ENCODE measurements around the gene DSCAM. TPM values are rescaled to one million over a fixed set of nuclear protein-coding genes. Genes with fewer than 3 reads are reported as not detected.

DSCAM gene
- total RNA-seq, 1 donor: not detected

GRCh38 chr21:40803101-40803500, 43.9 kb downstream of the DSCAM start:
- Histone ChIP-seq H3K9me3 (ENCODE audit: low read depth, low read length) (peaks cover 8% of the 10 kb centered on the region), H3K4me1 (ENCODE audit: insufficient read depth, low read length) (no peaks in the 10 kb centered on the region), H3K4me2 (ENCODE audit: insufficient read depth, low read length) (no peak overlapping the region), H3K36me3 (ENCODE audit: insufficient read depth, low read length) (no peaks in the 10 kb centered on the region), H3K27ac (ENCODE audit: low read depth, low read length) (no peak overlapping the region), H3K4me3 (ENCODE audit: insufficient read depth, low read length) (no peak overlapping the region), H3K79me2 (ENCODE audit: insufficient read depth, low read length) (no peaks in the 10 kb centered on the region), H2AFZ (ENCODE audit: low read length) (no peak overlapping the region), H3K27me3 (ENCODE audit: insufficient read depth, low read length) (no peaks in the 10 kb centered on the region), H4K20me1 (ENCODE audit: insufficient read depth, low read length) (no peaks in the 10 kb centered on the region)
- no peak for DNase-seq (ENCODE audit: insufficient read length, low spot score, missing footprints)
- no peak for TF ChIP-seq CTCF (IDR thresholded peaks at IDR 0.05; ENCODE audit: extremely low read depth, low read depth, low read length)

- no peak for TF ChIP-seq CTCF (IDR thresholded peaks at IDR 0.05; ENCODE audit: extremely low read depth, low read depth, low read length)
- no peaks in the 10 kb centered on the region for H3K36me3 ChIP-seq (ENCODE audit: insufficient read depth, low read length)
- no peak for DNase-seq (ENCODE audit: insufficient read length, low spot score, missing footprints)
- H3K27ac ChIP-seq (ENCODE audit: low read depth, low read length): no peak overlapping the region
- H3K4me3 ChIP-seq (ENCODE audit: insufficient read depth, low read length): no peak overlapping the region
- H3K27me3 ChIP-seq (ENCODE audit: insufficient read depth, low read length): no peaks in the 10 kb centered on the region
- H2AFZ ChIP-seq (ENCODE audit: low read length): no peak overlapping the region
- no peak overlapping the region for H3K4me2 ChIP-seq (ENCODE audit: insufficient read depth, low read length)
- H3K9me3 ChIP-seq (ENCODE audit: low read depth, low read length): peaks cover 8% of the 10 kb centered on the region
- H3K79me2 ChIP-seq (ENCODE audit: insufficient read depth, low read length): no peaks in the 10 kb centered on the region
- no peaks in the 10 kb centered on the region for H3K4me1 ChIP-seq (ENCODE audit: insufficient read depth, low read length)
- no peaks in the 10 kb centered on the region for H4K20me1 ChIP-seq (ENCODE audit: insufficient read depth, low read length)
These were observed 46.8 kb downstream of the DSCAM start for GRCh38 chr21:40800126-40800525.

GRCh38 chr21:40797891-40798290, 49.1 kb downstream of the DSCAM start:
- H3K79me2 ChIP-seq (ENCODE audit: insufficient read depth, low read length): no peaks in the 10 kb centered on the region
- no peaks in the 10 kb centered on the region for H3K4me1 ChIP-seq (ENCODE audit: insufficient read depth, low read length)
- H3K36me3 ChIP-seq (ENCODE audit: insufficient read depth, low read length): no peaks in the 10 kb centered on the region
- no peak overlapping the region for H3K4me3 ChIP-seq (ENCODE audit: insufficient read depth, low read length)
- H3K27me3 ChIP-seq (ENCODE audit: insufficient read depth, low read length): no peaks in the 10 kb centered on the region
- no peak overlapping the region for H3K27ac ChIP-seq (ENCODE audit: low read depth, low read length)
- no peak overlapping the region for H3K4me2 ChIP-seq (ENCODE audit: insufficient read depth, low read length)
- TF ChIP-seq CTCF (IDR thresholded peaks at IDR 0.05; ENCODE audit: extremely low read depth, low read depth, low read length): no peak
- H2AFZ ChIP-seq (ENCODE audit: low read length): no peak overlapping the region
- H4K20me1 ChIP-seq (ENCODE audit: insufficient read depth, low read length): no peaks in the 10 kb centered on the region
- peaks cover 8% of the 10 kb centered on the region for H3K9me3 ChIP-seq (ENCODE audit: low read depth, low read length)
- no peak for DNase-seq (ENCODE audit: insufficient read length, low spot score, missing footprints)

GRCh38 chr21:40797410-40797809, 49.5 kb downstream of the DSCAM start:
- peaks cover 8% of the 10 kb centered on the region for H3K9me3 ChIP-seq (ENCODE audit: low read depth, low read length)
- no peak for DNase-seq (ENCODE audit: insufficient read length, low spot score, missing footprints)
- H3K4me2 ChIP-seq (ENCODE audit: insufficient read depth, low read length): no peak overlapping the region
- no peak overlapping the region for H3K27ac ChIP-seq (ENCODE audit: low read depth, low read length)
- H4K20me1 ChIP-seq (ENCODE audit: insufficient read depth, low read length): no peaks in the 10 kb centered on the region
- no peaks in the 10 kb centered on the region for H3K79me2 ChIP-seq (ENCODE audit: insufficient read depth, low read length)
- no peaks in the 10 kb centered on the region for H3K36me3 ChIP-seq (ENCODE audit: insufficient read depth, low read length)
- H3K27me3 ChIP-seq (ENCODE audit: insufficient read depth, low read length): no peaks in the 10 kb centered on the region
- no peaks in the 10 kb centered on the region for H3K4me1 ChIP-seq (ENCODE audit: insufficient read depth, low read length)
- no peak overlapping the region for H2AFZ ChIP-seq (ENCODE audit: low read length)
- no peak for TF ChIP-seq CTCF (IDR thresholded peaks at IDR 0.05; ENCODE audit: extremely low read depth, low read depth, low read length)
- no peak overlapping the region for H3K4me3 ChIP-seq (ENCODE audit: insufficient read depth, low read length)

Data from osteoblast (primary cell).